Osteoblast (primary cell): ENCODE results near the gene SSR1. TPM values are rescaled to one million over a fixed set of nuclear protein-coding genes. Genes with fewer than 3 reads are reported as not detected.
"Not testable (repeated sequence)": the region's sequence is repeated elsewhere in the genome, so short reads cannot be mapped to it uniquely, and the experiment has no call there.

Source experiments
- DNase-seq: peaks from one replicate; pipeline ENCODE4 v3.0.0; 2011; ENCODE audit warnings: low spot score, mixed read lengths; ENCODE audit not compliant: insufficient read length; ENCODE audit errors: missing footprints
- H2AFZ ChIP-seq: 2 replicates; pipeline ENCODE4 v1.6.0; 2011; ENCODE audit warnings: mild to moderate bottlenecking, low read length
- H3K27ac ChIP-seq: 2 replicates; pipeline ENCODE4 v1.5.1; 2011; ENCODE audit warnings: mild to moderate bottlenecking, low read depth, low read length, moderate library complexity
- H3K27me3 ChIP-seq: 2 replicates; pipeline ENCODE4 v1.6.0; 2012; ENCODE audit warnings: mild to moderate bottlenecking, control low read depth, inconsistent platforms, low read length, moderate library complexity; ENCODE audit not compliant: insufficient read depth
- H3K36me3 ChIP-seq: 2 replicates; pipeline ENCODE4 v1.5.1; 2011; ENCODE audit warnings: mild to moderate bottlenecking, low read length, control low read depth, moderate library complexity; ENCODE audit not compliant: insufficient read depth
- H3K4me1 ChIP-seq: 2 replicates; pipeline ENCODE4 v1.5.1; 2011; ENCODE audit warnings: mild to moderate bottlenecking, low read length, control low read depth, moderate library complexity; ENCODE audit not compliant: insufficient read depth
- H3K4me2 ChIP-seq: 2 replicates; pipeline ENCODE4 v1.6.0; 2011; ENCODE audit warnings: mild to moderate bottlenecking, low read length; ENCODE audit not compliant: insufficient read depth
- H3K4me3 ChIP-seq: fragments of 200-600 bp; sonication (generic); 3 replicates; pipeline ENCODE4 v1.5.1; 2012; ENCODE audit warnings: mild to moderate bottlenecking, low read length, inconsistent platforms; ENCODE audit not compliant: insufficient read depth
- H3K79me2 ChIP-seq: 2 replicates; pipeline ENCODE4 v1.6.0; 2012; ENCODE audit warnings: mild to moderate bottlenecking, low read length, control low read depth, inconsistent platforms; ENCODE audit not compliant: insufficient read depth
- H3K9me3 ChIP-seq: 2 replicates; pipeline ENCODE4 v1.5.1; 2011; ENCODE audit warnings: low read depth, low read length, control low read depth
- H4K20me1 ChIP-seq: 2 replicates; pipeline ENCODE4 v1.6.0; 2012; ENCODE audit warnings: mild to moderate bottlenecking, low read length, control low read depth; ENCODE audit not compliant: insufficient read depth
- total RNA-seq: library from RNA; depleted of rRNA; stranded (reverse); fragments of >200 nt; gene quantifications from 2 replicates; pipeline ENCODE4 v1.2.3, GENCODE V29; 2012
- TF ChIP-seq, protein P1 (sequence below): IDR thresholded peaks from 2 replicates; pipeline ENCODE4 v1.5.1; 2011; ENCODE audit warnings: mild to moderate bottlenecking, low read depth, low read length, moderate library complexity; ENCODE audit errors: extremely low read depth

Gene SSR1
- total RNA-seq, 1 donor = 89.4 TPM

DNA sequence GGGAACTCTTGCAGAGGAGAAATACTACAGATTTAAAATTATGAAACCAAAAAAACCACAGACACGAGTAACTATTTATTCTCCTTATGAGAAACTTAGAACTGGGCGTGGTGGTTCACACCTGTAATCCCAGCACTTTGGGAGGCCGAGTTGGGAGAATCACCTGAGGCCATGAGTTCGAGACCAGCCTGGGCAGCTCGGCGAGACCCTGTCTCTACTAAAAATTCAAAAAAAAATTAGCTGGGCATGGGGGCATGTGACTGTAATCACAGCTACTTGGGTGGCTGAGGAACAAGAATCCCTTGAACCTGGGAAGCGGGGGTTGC, 36.8 kb downstream of the SSR1 start:
- Histone ChIP-seq H3K27me3 (no peaks in the 10 kb centered on the region), H4K20me1 (no peaks in the 10 kb centered on the region), H3K9me3 (no peaks in the 10 kb centered on the region), H3K4me1 (no peaks in the 10 kb centered on the region), H3K4me2 (no peak overlapping the region), H2AFZ (no peak overlapping the region), H3K27ac (no peak overlapping the region), H3K4me3 (no peak overlapping the region), H3K36me3 (no peaks in the 10 kb centered on the region), H3K79me2 (no peaks in the 10 kb centered on the region)
- no peak for DNase-seq
- TF ChIP-seq, protein P1, sequence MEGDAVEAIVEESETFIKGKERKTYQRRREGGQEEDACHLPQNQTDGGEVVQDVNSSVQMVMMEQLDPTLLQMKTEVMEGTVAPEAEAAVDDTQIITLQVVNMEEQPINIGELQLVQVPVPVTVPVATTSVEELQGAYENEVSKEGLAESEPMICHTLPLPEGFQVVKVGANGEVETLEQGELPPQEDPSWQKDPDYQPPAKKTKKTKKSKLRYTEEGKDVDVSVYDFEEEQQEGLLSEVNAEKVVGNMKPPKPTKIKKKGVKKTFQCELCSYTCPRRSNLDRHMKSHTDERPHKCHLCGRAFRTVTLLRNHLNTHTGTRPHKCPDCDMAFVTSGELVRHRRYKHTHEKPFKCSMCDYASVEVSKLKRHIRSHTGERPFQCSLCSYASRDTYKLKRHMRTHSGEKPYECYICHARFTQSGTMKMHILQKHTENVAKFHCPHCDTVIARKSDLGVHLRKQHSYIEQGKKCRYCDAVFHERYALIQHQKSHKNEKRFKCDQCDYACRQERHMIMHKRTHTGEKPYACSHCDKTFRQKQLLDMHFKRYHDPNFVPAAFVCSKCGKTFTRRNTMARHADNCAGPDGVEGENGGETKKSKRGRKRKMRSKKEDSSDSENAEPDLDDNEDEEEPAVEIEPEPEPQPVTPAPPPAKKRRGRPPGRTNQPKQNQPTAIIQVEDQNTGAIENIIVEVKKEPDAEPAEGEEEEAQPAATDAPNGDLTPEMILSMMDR = no peak

DNA sequence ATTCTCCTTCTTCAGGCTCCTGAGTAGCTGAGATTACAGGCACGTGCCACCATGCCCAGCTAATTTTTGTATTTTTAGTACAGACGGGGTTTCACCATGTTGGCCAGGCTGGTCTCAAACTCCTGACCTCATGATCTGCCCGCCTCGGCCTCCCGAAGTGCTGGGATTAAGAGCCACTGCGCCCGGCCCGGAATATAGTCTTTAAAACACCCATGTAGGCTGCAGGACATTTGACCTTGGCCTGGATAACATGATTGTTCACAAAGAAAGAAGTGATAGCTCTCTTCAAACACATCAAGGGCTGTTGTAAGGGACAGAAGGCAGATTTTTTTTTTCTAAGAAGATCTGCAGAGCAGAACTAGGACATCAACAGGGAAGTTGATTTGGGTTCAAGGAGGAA, 38.5 kb downstream of the SSR1 start:
- DNase-seq, H3K9me3 ChIP-seq, H3K36me3 ChIP-seq: not testable (repeated sequence)

DNA sequence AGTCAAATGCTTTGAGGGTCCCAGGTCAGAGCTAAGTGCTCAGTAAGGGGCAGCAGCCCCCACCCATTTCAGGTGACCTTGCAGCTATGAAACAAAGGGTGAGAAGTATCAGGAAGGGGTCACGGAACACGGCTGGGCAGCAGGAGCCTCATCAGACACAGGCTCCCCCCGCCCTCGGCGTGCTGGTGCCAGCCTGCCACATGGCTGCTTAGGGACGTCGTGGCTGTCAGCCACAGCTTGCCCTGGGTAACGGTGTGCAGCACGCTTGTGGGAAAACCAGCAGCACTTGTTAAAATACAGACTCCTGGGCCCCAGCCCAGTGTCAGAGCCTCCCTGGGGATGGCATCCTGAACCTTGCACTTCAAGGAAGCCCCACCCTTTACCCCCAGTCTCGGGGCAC, 39.3 kb downstream of the SSR1 start:
- DNase-seq = peak; percentile 35
- no peak overlapping the region for H2AFZ ChIP-seq
- no peaks in the 10 kb centered on the region for H3K27me3 ChIP-seq
- H4K20me1 ChIP-seq = no peaks in the 10 kb centered on the region
- no peak overlapping the region for H3K4me3 ChIP-seq
- no peak overlapping the region for H3K27ac ChIP-seq
- H3K4me1 ChIP-seq = no peaks in the 10 kb centered on the region
- no peak overlapping the region for H3K4me2 ChIP-seq
- H3K79me2 ChIP-seq = no peaks in the 10 kb centered on the region
- TF ChIP-seq, protein P1 = no peak
- no peaks in the 10 kb centered on the region for H3K9me3 ChIP-seq
- H3K36me3 ChIP-seq = no peaks in the 10 kb centered on the region

More for the DNA sequence above, 38.5 kb downstream of the SSR1 start:
- not testable (repeated sequence) for H3K27ac ChIP-seq, H4K20me1 ChIP-seq, H3K79me2 ChIP-seq, H3K4me2 ChIP-seq, H3K4me3 ChIP-seq, H2AFZ ChIP-seq, H3K4me1 ChIP-seq, H3K27me3 ChIP-seq

DNA sequence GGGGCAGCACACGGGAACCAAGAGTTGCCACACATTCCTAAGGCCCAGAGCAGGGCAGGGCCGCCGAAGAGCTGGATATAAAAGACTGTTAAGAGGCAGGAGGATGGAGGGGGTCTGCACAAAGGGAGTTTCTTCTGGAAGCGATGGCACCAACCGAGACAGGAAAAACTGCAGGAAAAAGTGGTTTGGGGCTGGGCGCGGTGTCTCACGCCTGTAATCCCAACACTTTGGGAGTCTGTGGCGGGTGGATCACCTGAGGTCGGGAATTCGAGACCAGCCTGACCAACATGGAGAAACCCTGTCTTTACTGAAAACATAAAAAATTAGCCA, 41.8 kb downstream of the SSR1 start:
- DNase-seq = peak; percentile 5
- no peak overlapping the region for H3K27ac ChIP-seq
- TF ChIP-seq, protein P1 = no peak
- no peaks in the 10 kb centered on the region for H4K20me1 ChIP-seq
- peaks cover 13% of the 10 kb centered on the region for H3K4me1 ChIP-seq
- H3K9me3 ChIP-seq = peaks cover 1% of the 10 kb centered on the region
- no peaks in the 10 kb centered on the region for H3K27me3 ChIP-seq
- no peak overlapping the region for H3K4me2 ChIP-seq
- H3K79me2 ChIP-seq = no peaks in the 10 kb centered on the region
- H3K36me3 ChIP-seq = no peaks in the 10 kb centered on the region
- H3K4me3 ChIP-seq = no peak overlapping the region
- no peak overlapping the region for H2AFZ ChIP-seq
